NB4 (cell line): ENCODE measurements around the gene CDH16.

Experiments
- MAX ChIP-seq: IDR thresholded peaks from 2 replicates; pipeline ENCODE4 v1.6.1; 2011; ENCODE audit warnings: low read depth, low read length
- POLR2A ChIP-seq: IDR thresholded peaks from 2 replicates; pipeline ENCODE4 v1.6.1; 2011; ENCODE audit warnings: mild to moderate bottlenecking; ENCODE audit not compliant: insufficient read length; ENCODE audit errors: extremely low read depth
- TF ChIP-seq, protein P1 (sequence below): IDR thresholded peaks from one replicate; pipeline ENCODE4 v1.5.1; 2012; ENCODE audit warnings: low read depth, low read length

- TF ChIP-seq POLR2A: no peak
- TF ChIP-seq MAX: no peak
- TF ChIP-seq, protein P1, sequence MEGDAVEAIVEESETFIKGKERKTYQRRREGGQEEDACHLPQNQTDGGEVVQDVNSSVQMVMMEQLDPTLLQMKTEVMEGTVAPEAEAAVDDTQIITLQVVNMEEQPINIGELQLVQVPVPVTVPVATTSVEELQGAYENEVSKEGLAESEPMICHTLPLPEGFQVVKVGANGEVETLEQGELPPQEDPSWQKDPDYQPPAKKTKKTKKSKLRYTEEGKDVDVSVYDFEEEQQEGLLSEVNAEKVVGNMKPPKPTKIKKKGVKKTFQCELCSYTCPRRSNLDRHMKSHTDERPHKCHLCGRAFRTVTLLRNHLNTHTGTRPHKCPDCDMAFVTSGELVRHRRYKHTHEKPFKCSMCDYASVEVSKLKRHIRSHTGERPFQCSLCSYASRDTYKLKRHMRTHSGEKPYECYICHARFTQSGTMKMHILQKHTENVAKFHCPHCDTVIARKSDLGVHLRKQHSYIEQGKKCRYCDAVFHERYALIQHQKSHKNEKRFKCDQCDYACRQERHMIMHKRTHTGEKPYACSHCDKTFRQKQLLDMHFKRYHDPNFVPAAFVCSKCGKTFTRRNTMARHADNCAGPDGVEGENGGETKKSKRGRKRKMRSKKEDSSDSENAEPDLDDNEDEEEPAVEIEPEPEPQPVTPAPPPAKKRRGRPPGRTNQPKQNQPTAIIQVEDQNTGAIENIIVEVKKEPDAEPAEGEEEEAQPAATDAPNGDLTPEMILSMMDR: no peak
These were observed 59.8 kb downstream of the CDH16 start for GRCh38 chr16:66858740-66859396.
